HCT116 (cell line): ENCODE data around the gene LRR1. TPM values are rescaled to one million over a fixed set of nuclear protein-coding genes. Genes with fewer than 3 reads are reported as not detected.

Experiments used
- ATAC-seq: fragments of 200-7000 bp; cut with Tn5 transposase; 2 replicates; pipeline ENCODE4 v1.9.1; 2020; ENCODE audit warnings: mild to moderate bottlenecking, moderate library complexity
- BruUV-seq: library from RNA; stranded (reverse); fragments of 400-500 nt; replicated peaks from 2 replicates; lab custom pipeline; 2021; lab: Mats Ljungman, UMichigan
- CTCF ChIA-PET: fragments of 300-600 bp; sonication (Branson Sonifier 250); formaldehyde crosslinking; loops from one replicate; lab custom pipeline; 2021; ENCODE audit warnings: antibody characterized with exemption; lab: Charles Lee
- POLR2A ChIA-PET: fragments of 300-600, 350-600 bp; sonication (Branson Sonifier 250); formaldehyde crosslinking; loops from one replicate; lab custom pipeline; 2021; ENCODE audit warnings: antibody characterized with exemption; lab: Charles Lee
- RAD21 ChIA-PET, 2 experiments: fragments of 300-600 bp; sonication (Branson Sonifier 250); formaldehyde crosslinking; loops; one replicate each; lab custom pipeline; 2023; ENCODE audit warnings: low total read pairs in 2 of 2; ENCODE audit not compliant: uncharacterized antibody in 2 of 2, unreplicated experiment in 2 of 2, low non-redundant PET in 1 of 2; lab: Charles Lee
- DNase-seq: peaks from one replicate; pipeline ENCODE4 v3.0.0-alpha.2; 2010; ENCODE audit warnings: low read depth, low spot score
- H2AFZ ChIP-seq: fragments of 200-600 bp; shearing (Covaris generic), sonication (generic); 2 replicates; pipeline ENCODE4 v1.6.1; 2017; ENCODE audit warnings: low read depth, mixed run types, mixed read lengths, antibody characterized with exemption, low read length; ENCODE audit not compliant: poor library complexity, severe bottlenecking
- H3K27ac ChIP-seq: 2 replicates; pipeline ENCODE4 v1.5.1; 2012; ENCODE audit warnings: low read depth, low read length
- H3K27me3 ChIP-seq: fragments of 200-600 bp; sonication (generic); 2 replicates; pipeline ENCODE4 v1.6.1; 2016; ENCODE audit warnings: mixed run types, low read length, mixed read lengths; ENCODE audit not compliant: insufficient read depth
- H3K36me3 ChIP-seq, 2 experiments: fragments of 200-500 bp in 1 of 2; fragments of 200-600 bp in 1 of 2; sonication (Bioruptor generic) in 1 of 2; sonication (generic) in 1 of 2; 2 replicates each; pipeline versions ENCODE4 v1.5.1 to v1.6.1; 2014 to 2016; ENCODE audit warnings: low read length in 2 of 2, inconsistent platforms in 1 of 2, mixed read lengths in 1 of 2, mixed run types in 1 of 2; ENCODE audit not compliant: insufficient read depth in 2 of 2, control insufficient read depth in 1 of 2
- H3K4me1 ChIP-seq, 2 experiments: fragments of 200-600 bp in 1 of 2; sonication (generic) in 1 of 2; 2 replicates each; pipeline versions ENCODE4 v1.5.1 to v1.6.1; 2012 to 2017; ENCODE audit warnings: low read length in 2 of 2, inconsistent platforms in 1 of 2, mild to moderate bottlenecking in 1 of 2, mixed read lengths in 1 of 2, mixed run types in 1 of 2, moderate library complexity in 1 of 2; ENCODE audit not compliant: insufficient read depth in 2 of 2, control insufficient read depth in 1 of 2
- H3K4me2 ChIP-seq: fragments of 200-600 bp; sonication (generic); 2 replicates; pipeline ENCODE4 v1.6.1; 2017; ENCODE audit warnings: mixed run types, low read length, mixed read lengths
- H3K4me3 ChIP-seq, 2 experiments: fragments of 200-600 bp in 1 of 2; sonication (generic) in 1 of 2; replicated peaks in 1 of 2; 2 replicates each; pipeline ENCODE4 v1.5.1; 2011 to 2016; ENCODE audit warnings: low read length in 2 of 2, control low read depth in 1 of 2, low read depth in 1 of 2, mild to moderate bottlenecking in 1 of 2, mixed read lengths in 1 of 2, mixed run types in 1 of 2
- H3K79me2 ChIP-seq: fragments of 200-600 bp; sonication (generic); 2 replicates; pipeline ENCODE4 v1.6.1; 2017; ENCODE audit warnings: mild to moderate bottlenecking, mixed run types, low read length, moderate library complexity, mixed read lengths; ENCODE audit not compliant: insufficient read depth
- H3K9ac ChIP-seq: fragments of 200-600 bp; sonication (generic); 2 replicates; pipeline ENCODE4 v1.6.1; 2016; ENCODE audit warnings: low read length, mixed read lengths
- H3K9me2 ChIP-seq: fragments of 200-600 bp; sonication (generic), shearing (Covaris generic); 2 replicates; pipeline ENCODE4 v1.6.1; 2017; ENCODE audit warnings: mixed run types, mild to moderate bottlenecking, moderate library complexity; ENCODE audit not compliant: insufficient read depth
- H3K9me3 ChIP-seq, 2 experiments: fragments of 200-500 bp in 1 of 2; fragments of 200-600 bp in 1 of 2; sonication (Bioruptor generic) in 1 of 2; sonication (generic) in 1 of 2; 2 replicates each; pipeline ENCODE4 v1.6.1; 2014 to 2017; ENCODE audit warnings: low read length in 2 of 2, mixed read lengths in 2 of 2, inconsistent platforms in 1 of 2, low read depth in 1 of 2, mild to moderate bottlenecking in 1 of 2, mixed run types in 1 of 2, moderate library complexity in 1 of 2; ENCODE audit not compliant: control insufficient read depth in 1 of 2, insufficient read depth in 1 of 2
- H4K20me1 ChIP-seq: fragments of 200-600 bp; sonication (generic), shearing (Covaris generic); 2 replicates; pipeline ENCODE4 v1.6.1; 2017; ENCODE audit warnings: mixed run types, mild to moderate bottlenecking, moderate library complexity; ENCODE audit not compliant: insufficient read depth
- CEBPB ChIP-seq: IDR thresholded peaks from 2 replicates; pipeline ENCODE4 v1.6.1; 2012; ENCODE audit warnings: low read depth
- EGR1 ChIP-seq: IDR thresholded peaks from 2 replicates; pipeline ENCODE4 v1.6.1; 2012; ENCODE audit warnings: low read depth
- ELF1 ChIP-seq: IDR thresholded peaks from 2 replicates; pipeline ENCODE4 v1.6.1; 2012; ENCODE audit warnings: low read depth, borderline replicate concordance
- EZH2 ChIP-seq: fragments of 200-600 bp; sonication (generic); IDR thresholded peaks from 2 replicates; pipeline ENCODE4 v1.6.1; 2017; ENCODE audit warnings: antibody characterized with exemption, mixed run types
- EZH2phosphoT487 ChIP-seq: fragments of 200-600 bp; IDR thresholded peaks from 2 replicates; pipeline ENCODE4 v1.6.1; 2018; ENCODE audit warnings: antibody characterized with exemption, borderline replicate concordance
- FOSL1 ChIP-seq: IDR thresholded peaks from 2 replicates; pipeline ENCODE4 v1.6.1; 2012; ENCODE audit warnings: low read depth
- JUND ChIP-seq: IDR thresholded peaks from 2 replicates; pipeline ENCODE4 v1.6.1; 2012
- MAX ChIP-seq: IDR thresholded peaks from 2 replicates; pipeline ENCODE4 v1.6.1; 2012
- RAD21 ChIP-seq: IDR thresholded peaks from 2 replicates; pipeline ENCODE4 v1.6.1; 2012; ENCODE audit warnings: low read depth, mild to moderate bottlenecking
- SIN3A ChIP-seq: IDR thresholded peaks from 2 replicates; pipeline ENCODE4 v1.6.1; 2012; ENCODE audit warnings: low read depth
- SRF ChIP-seq: IDR thresholded peaks from 2 replicates; pipeline ENCODE4 v1.6.1; 2012; ENCODE audit warnings: low read depth
- TCF7L2 ChIP-seq: IDR thresholded peaks from 2 replicates; pipeline ENCODE4 v1.7.0; 2011; ENCODE audit warnings: borderline replicate concordance, inconsistent platforms; ENCODE audit not compliant: insufficient read depth, insufficient read length; ENCODE audit errors: extremely low read depth
- YY1 ChIP-seq: IDR thresholded peaks from 2 replicates; pipeline ENCODE4 v1.6.1; 2011; ENCODE audit warnings: low read length, low read depth, moderate library complexity, mild to moderate bottlenecking; ENCODE audit not compliant: insufficient replicate concordance; ENCODE audit errors: extremely low read depth
- ZFX ChIP-seq: fragments of 450-650 bp; IDR thresholded peaks from 2 replicates; pipeline ENCODE4 v1.6.1; 2017
- ZNF274 ChIP-seq: fragments of 200-500 bp; sonication (Bioruptor generic); IDR thresholded peaks from 2 replicates; pipeline ENCODE4 v1.6.1; 2014; ENCODE audit warnings: mild to moderate bottlenecking, low read depth, low read length, inconsistent platforms
- intact Hi-C: fragments of 100-400 bp; cut with micrococcal nuclease; formaldehyde crosslinking; loops from 2 replicates; pipeline ENCODE4 v1.10.0; 2022
- total RNA-seq: library from RNA; stranded (reverse); gene quantifications from one replicate; pipeline ENCODE4 v1.2.1, GENCODE V29; 2021; ENCODE audit not compliant: unreplicated experiment
- TF ChIP-seq, protein P1 (sequence below), 3 experiments: fragments of 200-600 bp in 1 of 3; sonication (generic) in 1 of 3; IDR thresholded peaks in 2 of 3; conservative IDR thresholded peaks in 1 of 3; 2 replicates each; pipeline ENCODE4 v1.5.1; 2012 to 2017; ENCODE audit warnings: low read depth in 2 of 3, low read length in 2 of 3, antibody characterized with exemption in 1 of 3, borderline replicate concordance in 1 of 3, control low read depth in 1 of 3, mild to moderate bottlenecking in 1 of 3, mixed read lengths in 1 of 3, mixed run types in 1 of 3, moderate library complexity in 1 of 3; ENCODE audit not compliant: insufficient read depth in 1 of 3

The LRR1 gene
- total RNA-seq, 1 experiment from 2014 or later: 34.6 TPM

GRCh38 chr14:49585803-49586672, 12.7 kb upstream of the LRR1 start, which contains the start of gene RPS29 (continued):
- TF ChIP-seq, protein P1, sequence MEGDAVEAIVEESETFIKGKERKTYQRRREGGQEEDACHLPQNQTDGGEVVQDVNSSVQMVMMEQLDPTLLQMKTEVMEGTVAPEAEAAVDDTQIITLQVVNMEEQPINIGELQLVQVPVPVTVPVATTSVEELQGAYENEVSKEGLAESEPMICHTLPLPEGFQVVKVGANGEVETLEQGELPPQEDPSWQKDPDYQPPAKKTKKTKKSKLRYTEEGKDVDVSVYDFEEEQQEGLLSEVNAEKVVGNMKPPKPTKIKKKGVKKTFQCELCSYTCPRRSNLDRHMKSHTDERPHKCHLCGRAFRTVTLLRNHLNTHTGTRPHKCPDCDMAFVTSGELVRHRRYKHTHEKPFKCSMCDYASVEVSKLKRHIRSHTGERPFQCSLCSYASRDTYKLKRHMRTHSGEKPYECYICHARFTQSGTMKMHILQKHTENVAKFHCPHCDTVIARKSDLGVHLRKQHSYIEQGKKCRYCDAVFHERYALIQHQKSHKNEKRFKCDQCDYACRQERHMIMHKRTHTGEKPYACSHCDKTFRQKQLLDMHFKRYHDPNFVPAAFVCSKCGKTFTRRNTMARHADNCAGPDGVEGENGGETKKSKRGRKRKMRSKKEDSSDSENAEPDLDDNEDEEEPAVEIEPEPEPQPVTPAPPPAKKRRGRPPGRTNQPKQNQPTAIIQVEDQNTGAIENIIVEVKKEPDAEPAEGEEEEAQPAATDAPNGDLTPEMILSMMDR (IDR thresholded peaks at IDR 0.05 in 2 of 3, conservative IDR thresholded peaks at IDR 0.05 in 1 of 3; ENCODE audit: borderline replicate concordance in 1 of 3, insufficient read depth in 1 of 3, low read depth in 2 of 3, low read length in 2 of 3): no peak
- TF ChIP-seq EGR1 (no peak), MAX (peak; percentile 75)

GRCh38 chr14:49586673-49587460, 11.9 kb upstream of the LRR1 start:
- peak overlapping the region; percentile 20 to 44 for H3K4me3 ChIP-seq
- ChIA-PET RAD21 (no interaction called here), POLR2A (interaction anchor here (0.7 to 2.8 kb wide), 8 partner anchors 8 to 725 kb away, joined by 3 to 15 read pairs (median 4); partner anchors contain the start of genes DMAC2L, L2HGDH, LRR1 and MGAT2), CTCF (interaction anchor here (0.6 to 2.0 kb wide), 11 partner anchors 8 to 1013 kb away, joined by 3 to 16 read pairs (median 4); partner anchors contain the start of genes LRR1, MGAT2 and RPL36AL)
- peak overlapping the region; percentile 40 for H3K9ac ChIP-seq
- peaks cover 14 to 32% of the 10 kb centered on the region in 2 experiments; a peak in 3 of 4 replicates for H3K36me3 ChIP-seq
- peaks cover 23% of the 10 kb centered on the region; the same call in 1 of the 2 replicates for H4K20me1 ChIP-seq
- no peaks in the 10 kb centered on the region for H3K9me2 ChIP-seq
- no peaks in the 10 kb centered on the region for H3K9me3 ChIP-seq
- DNase-seq (peak; percentile 72), ATAC-seq (peak; percentile 27)
- peak overlapping the region; percentile 47 for H2AFZ ChIP-seq
- H3K27me3 ChIP-seq: no peaks in the 10 kb centered on the region
- peak overlapping the region; percentile 81 for H3K27ac ChIP-seq
- peaks cover 44% of the 10 kb centered on the region for H3K79me2 ChIP-seq
- H3K4me1 ChIP-seq: peaks cover 12 to 41% of the 10 kb centered on the region in 2 experiments
- intact Hi-C loops: no loop called here
- BruUV-seq: no TSS peak
- H3K4me2 ChIP-seq: peak overlapping the region; percentile 66
- no peak for TF ChIP-seq ZNF274
- TF ChIP-seq, protein P1 (IDR thresholded peaks at IDR 0.05 in 2 of 3, conservative IDR thresholded peaks at IDR 0.05 in 1 of 3; ENCODE audit: borderline replicate concordance in 1 of 3, insufficient read depth in 1 of 3, low read depth in 2 of 3, low read length in 2 of 3): peak; percentile 56 to 98 (median 81)
- no peak; the same call in 1 of the 2 replicates for TF ChIP-seq MAX
- TF ChIP-seq SIN3A: 0 out of 2 replicates have a peak, but pooled peaks have one; percentile 52
- TF ChIP-seq ELF1: no peak; the same call in 1 of the 2 replicates
- TF ChIP-seq EGR1: no peak
- TF ChIP-seq EZH2phosphoT487: no peak
- no peak for TF ChIP-seq ZFX
- no peak for TF ChIP-seq EZH2
- TF ChIP-seq CEBPB: no peak; the same call in 1 of the 2 replicates
- TF ChIP-seq YY1: no peak
- peak; percentile 49; the same call in 1 of the 2 replicates for TF ChIP-seq FOSL1
- 0 out of 2 replicates have a peak, but pooled peaks have one; percentile 9 for TF ChIP-seq JUND
- peak; percentile 39 for TF ChIP-seq RAD21
- no peak for TF ChIP-seq TCF7L2
- no peak for TF ChIP-seq SRF
